ENCODE data around the gene MINDY4B.
"Not testable (repeated sequence)": the region's sequence is repeated elsewhere in the genome, so short reads cannot be mapped to it uniquely, and the experiment has no call there.

The MINDY4B gene

DNA sequence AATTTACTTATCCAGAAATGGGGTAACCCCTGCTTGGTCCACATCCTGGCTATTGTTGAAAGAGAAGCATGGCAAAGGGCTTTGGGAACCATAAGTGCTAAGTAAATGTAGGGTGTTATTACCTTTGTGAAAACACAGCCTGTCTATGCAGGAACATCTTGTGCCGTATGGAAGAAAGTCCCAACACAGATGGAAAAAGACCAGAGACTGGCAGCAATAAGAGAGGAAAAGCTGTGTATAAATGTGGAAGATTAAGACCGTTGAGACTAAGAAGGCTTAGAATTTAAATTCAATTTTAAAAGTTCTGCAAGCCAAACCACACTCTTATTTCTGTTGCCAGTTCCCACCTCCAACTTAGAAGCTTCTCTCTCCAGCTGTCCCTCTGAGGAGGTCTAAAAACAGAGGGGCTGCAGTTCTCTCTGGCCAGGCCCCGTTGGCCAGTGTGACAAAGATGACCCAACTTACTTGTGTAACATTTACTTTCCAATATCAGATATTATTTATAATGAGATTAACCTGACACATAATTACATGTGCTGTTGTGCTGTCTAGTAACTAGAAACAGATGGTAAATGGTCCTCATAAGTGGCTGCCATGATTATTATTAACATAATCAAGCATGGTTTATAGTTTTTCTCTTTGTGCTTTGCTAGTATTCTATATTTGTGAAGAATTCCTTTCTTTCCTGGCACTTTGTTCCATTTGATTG lies 7.0 kb downstream of the MINDY4B start:
- DNase-seq (ENCODE audit: low spot score): no peak

DNA sequence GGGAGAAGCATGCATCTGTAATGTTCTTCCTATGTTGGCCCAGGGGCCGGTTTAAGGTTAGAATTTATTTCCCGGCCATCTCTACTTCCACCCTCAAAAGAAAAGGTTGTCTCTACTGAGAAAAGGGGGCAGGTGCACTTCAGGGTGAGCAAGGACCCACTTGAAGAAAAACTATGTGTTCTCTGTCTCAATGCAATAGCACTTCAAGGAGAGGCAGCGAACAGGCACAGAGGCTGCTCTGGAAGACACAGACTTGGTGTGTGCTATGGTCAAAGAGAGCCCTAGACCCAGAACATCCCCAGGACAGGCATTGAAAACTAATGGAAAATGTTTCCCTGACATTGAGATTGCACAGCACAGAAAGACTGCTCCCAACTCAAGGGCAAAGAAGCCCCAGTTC lies 7.6 kb downstream of the MINDY4B start:
- no peak for DNase-seq (ENCODE audit: low spot score)

DNA sequence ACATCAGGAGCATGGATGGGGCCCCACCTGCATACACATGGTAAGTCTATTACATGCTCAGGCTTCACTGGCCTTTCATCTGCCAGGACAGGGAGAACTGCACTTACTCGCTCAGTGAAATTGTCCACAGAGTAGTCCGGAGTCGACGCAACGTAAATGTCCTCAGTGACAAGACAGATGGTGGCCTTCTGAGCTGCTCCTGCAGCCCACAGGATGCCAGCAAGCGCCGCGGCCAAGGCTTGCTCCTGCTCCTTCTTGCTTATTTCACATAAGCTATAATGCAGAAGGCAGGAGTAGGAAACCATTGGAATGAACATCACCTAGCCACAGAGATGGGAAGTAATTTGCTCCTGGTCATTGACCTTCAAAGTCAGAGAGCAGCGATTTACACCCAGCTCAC lies 14.4 kb downstream of the MINDY4B start:
- no peak for DNase-seq (ENCODE audit: low spot score)

- DNase-seq (ENCODE audit: low spot score): no peak
Observed at GRCh38 chr3:150890295-150890694, 14.9 kb downstream of the MINDY4B start.

GRCh38 chr3:150889106-150889505 lies 16.1 kb downstream of the MINDY4B start:
- no peak for DNase-seq (ENCODE audit: low spot score)

DNA sequence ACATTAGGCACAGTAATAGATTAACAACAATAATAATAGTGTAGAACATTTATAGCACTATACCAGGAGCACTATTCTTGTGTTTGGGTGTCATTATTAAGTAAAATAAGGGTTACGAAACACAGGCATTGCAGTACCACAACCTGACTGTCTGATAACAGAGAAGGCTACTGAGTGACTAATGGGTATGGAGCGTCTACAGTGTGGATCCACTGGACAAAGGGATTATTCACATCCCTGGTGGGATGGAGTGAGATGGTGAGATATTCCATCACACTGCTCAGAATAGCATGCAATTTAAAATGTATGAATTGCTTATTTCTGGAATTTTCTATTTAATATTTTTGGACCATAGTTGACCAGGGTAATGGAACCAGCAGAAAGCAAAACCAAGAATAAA lies 18.2 kb downstream of the MINDY4B start:
- DNase-seq (ENCODE audit: low spot score): peak; percentile 50

DNA sequence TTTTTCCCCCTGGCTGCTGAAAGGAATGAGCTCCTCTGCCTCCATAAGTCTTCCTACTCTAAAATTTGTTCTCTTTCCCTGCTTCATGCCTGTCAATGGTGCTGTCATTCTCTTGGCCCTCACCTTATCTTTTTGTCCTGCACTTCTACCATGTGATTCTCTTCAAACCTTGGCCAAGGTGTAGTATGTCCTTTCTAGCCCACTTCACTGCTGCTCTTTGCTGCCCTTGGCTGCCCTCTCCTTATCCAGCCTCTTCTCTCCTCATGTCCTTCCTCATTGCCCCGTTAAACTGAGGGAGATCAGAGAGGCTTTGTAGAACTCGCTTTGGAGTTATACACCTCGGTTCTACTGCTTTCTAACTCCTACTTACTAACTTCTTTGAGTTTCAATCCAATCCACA lies 19.7 kb downstream of the MINDY4B start:
- no peak for DNase-seq (ENCODE audit: low spot score)

DNA sequence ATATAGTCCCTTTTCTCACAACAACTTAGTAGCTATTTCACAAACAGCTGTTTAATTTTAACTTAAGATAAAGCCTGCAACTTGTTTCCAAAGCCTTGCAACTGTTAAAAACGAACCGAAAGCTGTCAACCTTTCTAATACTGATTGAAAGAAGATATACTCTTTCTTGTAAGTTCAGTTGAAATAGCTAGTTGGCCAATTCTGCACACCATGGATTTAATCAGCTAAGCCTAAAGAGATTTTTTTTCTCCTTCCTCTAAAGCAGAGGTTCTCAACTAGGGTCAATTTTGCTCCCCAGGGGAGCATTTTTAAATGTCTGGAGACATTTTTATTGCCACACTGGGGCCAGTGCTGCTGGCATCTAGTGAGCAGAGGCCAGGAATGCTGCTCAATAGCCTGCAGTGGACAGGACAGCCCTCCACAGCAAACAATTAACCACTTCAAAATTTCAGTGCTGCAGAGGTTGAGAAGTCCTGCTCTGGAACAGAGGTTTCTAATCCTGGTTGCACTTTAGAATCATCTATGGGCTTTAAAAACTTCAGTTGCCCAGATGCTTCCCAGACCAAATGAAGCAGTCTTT lies 26.2 kb downstream of the MINDY4B start:
- no peak for DNase-seq (ENCODE audit: low spot score)

GRCh38 chr3:150878290-150878689 lies 26.9 kb downstream of the MINDY4B start:
- DNase-seq (ENCODE audit: low spot score): no peak

DNA sequence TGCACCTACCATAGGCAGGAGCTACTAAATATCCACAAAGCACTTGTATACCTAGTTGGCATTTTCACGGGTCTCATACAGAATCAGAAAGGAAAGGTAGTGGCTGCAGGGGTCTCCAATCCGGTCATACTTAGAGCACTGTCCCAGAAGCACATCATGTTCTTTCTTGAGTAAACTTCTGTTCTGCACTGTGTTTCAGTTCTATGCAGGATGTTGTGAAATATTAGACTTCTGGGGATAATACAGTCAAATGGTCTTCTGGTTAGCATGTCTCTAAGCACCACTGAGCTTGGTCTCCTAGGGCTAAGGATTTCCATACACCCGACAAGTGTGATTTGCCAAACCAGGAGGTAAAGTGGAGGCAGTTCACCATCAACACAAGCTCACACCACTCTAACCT lies 27.9 kb downstream of the MINDY4B start:
- DNase-seq (ENCODE audit: low spot score): no peak

DNA sequence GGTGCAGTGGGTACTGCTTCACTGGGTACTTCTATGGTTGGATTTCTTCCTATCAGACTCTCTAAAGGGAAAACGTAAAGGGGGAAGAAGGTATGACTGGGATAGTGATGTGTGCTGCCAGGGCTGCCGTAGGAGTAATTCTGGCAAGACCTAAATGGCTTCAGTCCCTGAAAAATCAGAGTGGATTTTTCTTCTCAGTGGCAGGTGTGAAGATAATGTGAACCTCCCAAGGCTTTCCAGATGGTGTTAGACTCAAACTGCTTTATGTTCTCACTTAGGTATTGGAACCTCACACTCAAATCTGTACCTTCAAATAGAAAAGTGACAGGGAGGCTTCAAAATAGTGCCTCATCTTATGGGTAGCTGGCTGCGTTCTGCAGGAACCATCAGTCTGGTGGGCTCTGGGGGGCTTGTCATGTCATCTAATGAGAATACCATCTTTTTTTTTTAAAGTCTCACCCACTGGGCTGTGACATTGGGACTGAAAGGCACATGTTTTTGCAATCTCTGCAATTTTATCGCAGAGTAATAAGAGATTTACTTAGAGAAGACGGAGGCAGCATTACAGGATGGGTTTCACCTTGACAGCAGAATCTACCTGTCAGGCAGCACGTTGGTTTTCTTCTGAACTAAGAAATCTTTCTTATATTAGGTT lies 28.5 kb downstream of the MINDY4B start:
- no peak for DNase-seq (ENCODE audit: low spot score)

GRCh38 chr3:150875548-150875947 lies 29.7 kb downstream of the MINDY4B start:
- DNase-seq (ENCODE audit: low spot score): no peak

DNA sequence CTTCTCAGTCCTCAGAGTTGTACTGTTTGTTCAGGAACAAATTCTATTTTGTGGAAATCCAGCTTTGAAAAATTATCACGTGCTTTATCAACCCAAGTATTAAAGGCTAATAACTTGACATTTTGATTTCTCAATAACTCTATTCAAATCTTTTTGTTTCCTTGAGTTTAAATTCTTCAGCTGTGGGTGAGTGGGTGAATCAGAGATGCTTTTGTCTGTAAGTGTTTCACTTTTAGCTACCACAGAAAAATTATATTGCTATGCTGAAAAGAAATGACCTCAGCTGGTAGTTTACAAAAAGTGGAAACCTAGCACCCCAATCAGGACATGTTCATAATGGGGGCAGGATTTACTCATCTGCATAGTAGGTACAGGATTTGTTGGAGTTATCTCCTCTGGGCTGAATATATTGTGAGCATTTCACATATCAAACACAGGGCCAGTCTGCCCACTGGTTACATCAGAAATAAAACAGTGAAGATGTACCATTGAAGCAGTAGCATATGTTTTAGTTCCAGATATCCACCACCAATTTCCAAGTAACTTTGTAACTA lies 30.5 kb downstream of the MINDY4B start:
- DNase-seq (ENCODE audit: low spot score): peak; percentile 28

DNA sequence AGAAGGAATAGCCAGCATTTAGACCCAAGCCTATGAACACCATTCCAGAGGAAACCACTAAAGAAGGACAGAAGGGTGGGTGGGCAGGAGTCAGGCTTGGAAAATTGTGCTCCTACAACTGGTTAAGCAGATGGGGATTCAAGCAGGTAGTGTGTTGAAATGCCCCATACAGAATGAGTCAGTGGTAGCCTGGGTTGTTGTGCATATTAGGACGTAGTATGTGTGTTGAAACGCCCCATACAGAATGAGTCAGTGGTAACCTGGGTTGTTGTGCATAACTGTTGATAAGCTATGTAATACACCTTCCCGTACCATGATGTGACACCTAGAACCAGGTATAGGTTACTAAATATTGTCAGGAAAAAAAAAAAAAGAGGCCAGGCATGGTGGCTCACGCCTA lies 34.0 kb downstream of the MINDY4B start:
- DNase-seq (ENCODE audit: low spot score): no peak

- DNase-seq (ENCODE audit: low spot score): no peak
Observed at GRCh38 chr3:150870406-150870805, 34.8 kb downstream of the MINDY4B start.

GRCh38 chr3:150868282-150868681 lies 37.0 kb downstream of the MINDY4B start:
- DNase-seq (ENCODE audit: low spot score): no peak

- no peak for DNase-seq (ENCODE audit: low spot score)
Observed at GRCh38 chr3:150867434-150867833, 37.8 kb downstream of the MINDY4B start.

GRCh38 chr3:150863921-150864320 lies 41.3 kb downstream of the MINDY4B start:
- DNase-seq (ENCODE audit: low spot score): not testable (repeated sequence)

DNA sequence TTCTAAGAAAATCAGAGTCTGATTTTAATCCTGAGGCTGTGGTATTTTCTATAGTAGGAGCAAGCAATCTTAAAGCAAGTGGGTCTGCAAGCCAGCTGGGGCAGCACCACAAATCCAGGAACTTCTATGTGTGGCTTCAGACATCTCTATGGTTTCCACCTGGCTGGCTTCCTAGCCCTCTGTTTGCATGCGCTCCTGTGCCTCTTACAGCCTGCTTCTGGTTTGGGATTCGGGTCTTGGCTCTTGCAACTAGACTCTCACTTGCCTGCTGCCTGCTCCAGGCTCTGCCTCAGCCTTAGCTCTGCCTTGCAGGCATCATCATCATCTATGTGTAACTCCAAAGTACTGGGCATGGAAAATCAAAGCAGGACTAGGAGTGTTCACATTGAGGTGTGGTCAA lies 43.4 kb downstream of the MINDY4B start:
- no peak for DNase-seq (ENCODE audit: low spot score)

GRCh38 chr3:150857936-150858335 lies 47.3 kb downstream of the MINDY4B start:
- not testable (repeated sequence) for DNase-seq (ENCODE audit: low spot score)

- no peak for DNase-seq (ENCODE audit: low spot score)
Observed at GRCh38 chr3:150850191-150850590, 55.0 kb downstream of the MINDY4B start.

- DNase-seq (ENCODE audit: low spot score): no peak
Observed at GRCh38 chr3:150848864-150849263, 56.4 kb downstream of the MINDY4B start.

DNA sequence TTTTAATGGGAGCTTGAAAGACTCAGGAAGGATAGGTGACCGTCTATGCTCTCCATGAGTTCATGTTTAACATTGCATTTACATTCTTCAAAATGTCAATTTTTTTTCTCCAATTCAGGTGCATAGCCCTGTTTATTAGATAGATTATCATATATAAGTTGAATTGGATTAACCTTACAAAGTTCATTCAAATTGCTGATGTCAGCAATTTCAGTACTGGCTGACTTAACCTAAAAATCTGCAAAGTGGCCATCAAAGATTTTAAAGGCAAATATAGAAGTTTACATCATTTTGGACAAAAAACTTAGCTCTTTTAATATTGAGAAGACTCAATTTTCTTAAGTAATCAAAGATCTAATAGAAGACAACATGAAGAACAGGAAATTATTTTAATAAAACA lies 57.8 kb downstream of the MINDY4B start:
- no peak for DNase-seq (ENCODE audit: low spot score)
